Esophagus (tissue), 2 donors: ENCODE results near the gene MON1B. TPM values are rescaled to one million over a fixed set of nuclear protein-coding genes. Genes with fewer than 3 reads are reported as not detected.

Experiments used
- H3K27ac ChIP-seq, 2 donors: one replicate each; pipeline ENCODE4 v1.5.1; 2013; ENCODE audit warnings: low read depth in 2 of 2, mild to moderate bottlenecking in 2 of 2, inconsistent platforms in 1 of 2, low read length in 1 of 2, moderate library complexity in 1 of 2
- H3K27me3 ChIP-seq, 2 donors: one replicate each; pipeline ENCODE4 v1.6.1; 2013; ENCODE audit warnings: low read length in 2 of 2, control low read depth in 1 of 2, mild to moderate bottlenecking in 1 of 2; ENCODE audit not compliant: insufficient read depth in 2 of 2, control insufficient read depth in 1 of 2
- H3K36me3 ChIP-seq, 2 donors: one replicate each; pipeline ENCODE4 v1.6.1; 2013; ENCODE audit warnings: low read length in 1 of 2; ENCODE audit not compliant: control insufficient read depth in 2 of 2, insufficient read depth in 2 of 2
- H3K4me1 ChIP-seq, 2 donors: one replicate each; pipeline ENCODE4 v1.6.1; 2013; ENCODE audit warnings: low read length in 1 of 2; ENCODE audit not compliant: control insufficient read depth in 2 of 2, insufficient read depth in 2 of 2
- H3K4me3 ChIP-seq, 2 donors: one replicate each; pipeline ENCODE4 v1.5.1; 2013; ENCODE audit warnings: low read length in 2 of 2, mild to moderate bottlenecking in 2 of 2, low read depth in 1 of 2, moderate library complexity in 1 of 2
- H3K9me3 ChIP-seq, 2 donors: one replicate each; pipeline ENCODE4 v1.6.1; 2013; ENCODE audit warnings: mild to moderate bottlenecking in 2 of 2, low read depth in 1 of 2, low read length in 1 of 2, moderate library complexity in 1 of 2; ENCODE audit not compliant: control insufficient read depth in 2 of 2, insufficient read depth in 1 of 2
- WGBS, 2 donors: extraction: QIAGEN DNeasy Blood & Tissue Kit; methylation state at CpG; one replicate each; pipeline ENCODE4 v1.1.7; 2013; 5-methylcytosine and 5-hydroxymethylcytosine counted together
- polyA plus RNA-seq, 2 donors: library from polyadenylated mRNA; stranded (reverse); fragments of 200-250 nt; gene quantifications; one replicate each; pipeline ENCODE4 v1.2.3, GENCODE V29; 2013
- donor health status: healthy with polysubstance abuse.
- donor health status: Bipolar disorder and iron deficiency.

Gene MON1B
- polyA plus RNA-seq, 2 donors: 12.3 to 14.8 TPM

GRCh38 chr16:77213542-77214106 lies 22.6 kb downstream of the MON1B start:
- Histone ChIP-seq H3K9me3 (no peaks in the 10 kb centered on the region), H3K36me3 (no peaks in the 10 kb centered on the region), H3K4me3 (no peak overlapping the region), H3K27ac (no peak overlapping the region), H3K27me3 (no peaks in the 10 kb centered on the region), H3K4me1 (peaks cover 0 to 4% of the 10 kb centered on the region in 2 donors)
- 73 to 81% methylated on average over 15 of the region's 15 CpGs for WGBS, 2 donors

- Histone ChIP-seq H3K9me3 (no peaks in the 10 kb centered on the region), H3K27me3 (no peaks in the 10 kb centered on the region), H3K27ac (no peak overlapping the region), H3K4me3 (no peak overlapping the region), H3K36me3 (no peaks in the 10 kb centered on the region), H3K4me1 (peaks cover 0 to 4% of the 10 kb centered on the region in 2 donors)
- WGBS, 2 donors: 85 to 90% methylated on average over 12 of the region's 12 CpGs
Measured at GRCh38 chr16:77214411-77215138, 23.6 kb downstream of the MON1B start.

- Histone ChIP-seq H3K27me3 (no peaks in the 10 kb centered on the region), H3K9me3 (no peaks in the 10 kb centered on the region), H3K36me3 (no peaks in the 10 kb centered on the region), H3K4me1 (no peaks in the 10 kb centered on the region), H3K27ac (no peak overlapping the region), H3K4me3 (no peak overlapping the region)
- 83 to 89% methylated on average over 3 of the region's 3 CpGs for WGBS, 2 donors
Measured at GRCh38 chr16:77219437-77219836, 28.4 kb downstream of the MON1B start.

- Histone ChIP-seq H3K27ac (no peak overlapping the region), H3K4me1 (no peaks in the 10 kb centered on the region), H3K27me3 (no peaks in the 10 kb centered on the region), H3K9me3 (no peaks in the 10 kb centered on the region), H3K36me3 (no peaks in the 10 kb centered on the region), H3K4me3 (no peak overlapping the region)
- WGBS, 2 donors: 52 to 54% methylated on average over 3 of the region's 3 CpGs
Measured at GRCh38 chr16:77220427-77220826, 29.4 kb downstream of the MON1B start.

- WGBS, 2 donors: 87 to 91% methylated on average over 4 of the region's 4 CpGs
- H3K9me3 ChIP-seq: no peaks in the 10 kb centered on the region
Measured at GRCh38 chr16:77221482-77221881, 30.5 kb downstream of the MON1B start.

GRCh38 chr16:77223184-77223583 lies 32.2 kb downstream of the MON1B start:
- 64 to 72% methylated on average over 10 of the region's 10 CpGs for WGBS, 2 donors
- no peaks in the 10 kb centered on the region for H3K9me3 ChIP-seq
- H3K36me3 ChIP-seq: no peaks in the 10 kb centered on the region
- H3K27me3 ChIP-seq: no peaks in the 10 kb centered on the region
- H3K27ac ChIP-seq: no peak overlapping the region
- no peak overlapping the region for H3K4me3 ChIP-seq
- no peaks in the 10 kb centered on the region for H3K4me1 ChIP-seq

More at GRCh38 chr16:77221482-77221881, 30.5 kb downstream of the MON1B start:
- Histone ChIP-seq H3K4me3 (no peak overlapping the region), H3K36me3 (no peaks in the 10 kb centered on the region), H3K27me3 (no peaks in the 10 kb centered on the region), H3K27ac (no peak overlapping the region), H3K4me1 (no peaks in the 10 kb centered on the region)

GRCh38 chr16:77225182-77225581 lies 34.2 kb downstream of the MON1B start:
- H3K4me3 ChIP-seq: no peak overlapping the region
- no peaks in the 10 kb centered on the region for H3K9me3 ChIP-seq
- WGBS, 2 donors: 82 to 87% methylated on average over 3 of the region's 3 CpGs
- no peak overlapping the region for H3K27ac ChIP-seq
- no peaks in the 10 kb centered on the region for H3K4me1 ChIP-seq
- no peaks in the 10 kb centered on the region for H3K27me3 ChIP-seq
- H3K36me3 ChIP-seq: no peaks in the 10 kb centered on the region

- no peaks in the 10 kb centered on the region for H3K36me3 ChIP-seq
- no peaks in the 10 kb centered on the region for H3K4me1 ChIP-seq
- H3K27me3 ChIP-seq: no peaks in the 10 kb centered on the region
- 67 to 73% methylated on average over 5 of the region's 5 CpGs for WGBS, 2 donors
- no peaks in the 10 kb centered on the region for H3K9me3 ChIP-seq
- H3K27ac ChIP-seq: no peak overlapping the region
- no peak overlapping the region for H3K4me3 ChIP-seq
Measured at GRCh38 chr16:77227745-77228144, 36.8 kb downstream of the MON1B start.

- no peaks in the 10 kb centered on the region for H3K36me3 ChIP-seq
- WGBS, 2 donors: 51 to 81% methylated on average over 3 of the region's 3 CpGs
- no peaks in the 10 kb centered on the region for H3K9me3 ChIP-seq
- H3K4me3 ChIP-seq: no peak overlapping the region
- no peaks in the 10 kb centered on the region for H3K4me1 ChIP-seq
- H3K27me3 ChIP-seq: peaks cover 0 to 3% of the 10 kb centered on the region in 2 donors
- no peak overlapping the region for H3K27ac ChIP-seq
Measured at GRCh38 chr16:77231047-77231446, 40.1 kb downstream of the MON1B start.
